Tibial artery (tissue), 4 donors: ENCODE results near the gene OCA2.

Experiments used
- DNase-seq, 2 donors: peaks; one replicate each; pipeline ENCODE4 v3.0.0-alpha.2; 2019
- H3K27ac ChIP-seq, 2 donors: fragments of 200-600 bp; sonication (generic) in 1 of 2; 1 replicate in 1 of 2; 2 replicates in 1 of 2; pipeline ENCODE4 v1.5.1; 2018 to 2019; ENCODE audit warnings: mild to moderate bottlenecking in 1 of 2
- H3K27me3 ChIP-seq, 2 donors: fragments of 200-600 bp; sonication (generic) in 1 of 2; one replicate each; pipeline versions ENCODE4 v1.5.1 to v1.6.0; 2016 to 2019
- H3K36me3 ChIP-seq, 3 donors: fragments of 200-600 bp; sonication (generic) in 2 of 3; one replicate each; pipeline ENCODE4 v1.5.1; 2016 to 2019; ENCODE audit warnings: mild to moderate bottlenecking in 2 of 3
- H3K4me1 ChIP-seq, 4 donors: fragments of 200-600 bp; sonication (generic) in 2 of 4; 1 replicate in 3 of 4; 2 replicates in 1 of 4; pipeline ENCODE4 v1.5.1; 2016 to 2019
- H3K4me3 ChIP-seq, 2 donors: fragments of 200-600 bp; sonication (generic) in 1 of 2; 1 replicate in 1 of 2; 2 replicates in 1 of 2; pipeline ENCODE4 v1.5.1; 2018 to 2019; ENCODE audit warnings: mild to moderate bottlenecking in 2 of 2
- H3K9me3 ChIP-seq, 3 donors: fragments of 200-600 bp; sonication (generic) in 1 of 3; one replicate each; pipeline ENCODE4 v1.5.1; 2016 to 2019
- intact Hi-C: fragments of 100-400 bp; cut with DNase I; formaldehyde crosslinking; loops from one replicate; pipeline ENCODE4 v1.15.0; 2023; ENCODE audit warnings: low total_unique reads
- TF ChIP-seq, protein P1 (sequence below), 2 experiments: fragments of 200-600 bp in 1 of 2; fragments of 450-650 bp in 1 of 2; IDR thresholded peaks; one replicate each; pipeline ENCODE4 v1.5.1; 2017 to 2019; ENCODE audit warnings: antibody characterized with exemption in 2 of 2, mild to moderate bottlenecking in 1 of 2, moderate library complexity in 1 of 2

Gene OCA2

DNA sequence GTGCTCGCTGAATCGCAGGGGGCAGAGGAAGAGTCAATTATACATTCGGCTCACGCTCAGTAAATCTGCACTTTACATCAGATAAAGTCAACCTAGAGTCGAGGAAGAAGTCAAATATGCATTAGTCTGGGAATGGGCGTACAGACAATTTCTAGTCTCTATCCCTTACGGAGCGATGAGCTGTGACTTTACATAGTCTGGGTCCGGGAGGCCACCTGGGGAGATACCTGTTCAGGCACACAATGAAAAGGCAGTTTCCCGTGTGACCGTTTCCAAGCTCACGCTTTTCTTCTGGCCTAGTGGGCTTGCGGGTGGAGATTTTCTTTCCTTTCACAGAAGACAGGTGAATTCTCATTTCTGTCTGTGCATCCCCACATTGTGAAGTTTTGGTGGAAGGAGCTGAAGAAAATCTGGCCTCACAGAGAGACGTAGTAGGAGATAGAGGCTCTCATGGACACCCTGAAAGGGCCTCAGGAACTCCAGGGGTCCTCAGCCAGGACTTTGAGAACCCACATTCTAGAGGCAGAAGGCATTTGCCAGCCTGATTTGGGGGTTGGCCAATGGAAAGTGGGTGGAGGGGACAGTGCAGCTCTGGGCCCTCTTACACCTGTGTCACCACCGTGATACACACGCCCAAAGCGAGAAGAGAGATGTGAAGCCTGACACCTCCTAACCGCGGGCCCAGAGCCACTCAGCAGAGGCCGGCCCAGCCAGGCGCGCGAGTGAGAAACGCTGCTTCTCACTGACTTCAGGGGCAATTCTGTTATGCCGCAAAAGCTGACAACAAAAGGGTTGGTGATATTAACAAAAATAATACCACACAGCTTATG is 10.7 kb upstream of the OCA2 start:
- no peaks in the 10 kb centered on the region for H3K9me3 ChIP-seq
- H3K4me3 ChIP-seq = no peak overlapping the region
- H3K27me3 ChIP-seq = no peaks in the 10 kb centered on the region
- H3K4me1 ChIP-seq = peaks cover 0 to 46% (median 28%) of the 10 kb centered on the region in 4 donors
- intact Hi-C loops = no loop called here
- peak; percentile 22 to 75 for DNase-seq
- TF ChIP-seq, protein P1, sequence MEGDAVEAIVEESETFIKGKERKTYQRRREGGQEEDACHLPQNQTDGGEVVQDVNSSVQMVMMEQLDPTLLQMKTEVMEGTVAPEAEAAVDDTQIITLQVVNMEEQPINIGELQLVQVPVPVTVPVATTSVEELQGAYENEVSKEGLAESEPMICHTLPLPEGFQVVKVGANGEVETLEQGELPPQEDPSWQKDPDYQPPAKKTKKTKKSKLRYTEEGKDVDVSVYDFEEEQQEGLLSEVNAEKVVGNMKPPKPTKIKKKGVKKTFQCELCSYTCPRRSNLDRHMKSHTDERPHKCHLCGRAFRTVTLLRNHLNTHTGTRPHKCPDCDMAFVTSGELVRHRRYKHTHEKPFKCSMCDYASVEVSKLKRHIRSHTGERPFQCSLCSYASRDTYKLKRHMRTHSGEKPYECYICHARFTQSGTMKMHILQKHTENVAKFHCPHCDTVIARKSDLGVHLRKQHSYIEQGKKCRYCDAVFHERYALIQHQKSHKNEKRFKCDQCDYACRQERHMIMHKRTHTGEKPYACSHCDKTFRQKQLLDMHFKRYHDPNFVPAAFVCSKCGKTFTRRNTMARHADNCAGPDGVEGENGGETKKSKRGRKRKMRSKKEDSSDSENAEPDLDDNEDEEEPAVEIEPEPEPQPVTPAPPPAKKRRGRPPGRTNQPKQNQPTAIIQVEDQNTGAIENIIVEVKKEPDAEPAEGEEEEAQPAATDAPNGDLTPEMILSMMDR (IDR thresholded peaks at IDR 0.05) = no peak
- peak overlapping the region; percentile 87 to 93 for H3K27ac ChIP-seq
- H3K36me3 ChIP-seq = peaks cover 27 to 37% (median 37%) of the 10 kb centered on the region in 3 donors

DNA sequence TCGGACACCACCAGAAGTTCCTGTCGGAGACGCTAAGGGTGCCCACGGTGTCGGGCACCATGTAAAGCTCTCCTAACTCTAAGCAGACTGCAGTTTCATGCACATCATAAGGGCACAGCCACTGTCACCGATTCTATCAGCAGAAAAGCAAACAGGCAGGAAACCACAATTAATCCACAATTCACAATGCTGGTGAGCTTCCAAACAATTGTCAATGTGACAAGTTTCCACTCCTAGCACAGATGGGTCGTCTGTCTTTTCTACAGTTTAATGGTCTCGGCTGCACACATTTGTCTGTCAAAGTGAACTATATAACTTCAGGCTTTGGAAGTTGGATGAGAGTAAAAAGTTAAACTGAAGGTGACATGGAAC is 8.8 kb upstream of the OCA2 start:
- H3K27me3 ChIP-seq = no peaks in the 10 kb centered on the region
- DNase-seq = no peak
- H3K36me3 ChIP-seq = peaks cover 15 to 18% (median 17%) of the 10 kb centered on the region in 3 donors
- intact Hi-C loops = no loop called here
- peak overlapping the region; percentile 56 to 58 for H3K4me3 ChIP-seq
- H3K4me1 ChIP-seq = peaks cover 0 to 46% (median 28%) of the 10 kb centered on the region in 4 donors
- TF ChIP-seq, protein P1 (IDR thresholded peaks at IDR 0.05) = no peak
- no peaks in the 10 kb centered on the region for H3K9me3 ChIP-seq
- peak overlapping the region; percentile 73 to 81 for H3K27ac ChIP-seq

DNA sequence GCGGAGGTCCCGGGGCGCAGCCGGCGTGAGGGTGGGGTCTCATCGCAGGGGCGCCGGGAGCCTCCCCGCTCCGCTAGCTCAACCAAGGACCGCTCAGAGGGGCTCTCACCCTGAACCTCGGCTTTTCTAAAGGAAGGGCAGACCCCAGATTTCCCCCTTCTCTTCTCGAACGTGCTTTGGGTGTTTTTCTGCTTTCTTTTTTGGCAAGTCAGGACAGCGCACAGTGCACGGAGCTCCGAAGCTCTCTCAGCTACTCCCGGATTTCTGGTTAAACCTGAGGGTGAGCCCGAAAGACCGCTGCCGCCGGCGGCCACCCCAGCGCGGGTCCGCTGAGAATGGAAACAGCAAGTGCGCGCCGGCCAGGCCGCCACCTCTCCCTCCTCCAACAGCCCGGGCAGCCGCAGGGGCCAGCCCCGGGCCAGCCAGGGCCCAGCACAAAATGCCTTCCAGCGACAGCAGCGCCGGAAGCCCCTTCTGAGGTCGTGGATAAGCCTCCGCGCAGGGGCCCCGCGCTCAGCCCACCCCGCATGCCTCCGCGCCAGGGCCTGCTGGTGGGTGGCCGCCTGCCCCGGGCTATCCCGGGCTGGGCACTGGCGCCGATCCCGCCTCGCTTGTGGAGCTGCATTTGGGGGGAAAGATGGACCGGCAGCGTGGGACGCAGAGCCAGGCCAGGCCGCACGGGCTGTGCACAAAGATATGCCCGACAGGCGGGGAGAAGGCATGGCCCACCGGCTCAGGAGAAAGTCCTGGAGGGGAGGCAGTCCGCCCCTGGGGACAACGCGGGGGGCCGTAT is 8.2 kb upstream of the OCA2 start:
- H3K36me3 ChIP-seq = peaks cover 9 to 12% (median 12%) of the 10 kb centered on the region in 3 donors
- intact Hi-C loops = no loop called here
- H3K9me3 ChIP-seq = no peaks in the 10 kb centered on the region
- H3K27ac ChIP-seq = peak overlapping the region; percentile 73 to 81
- TF ChIP-seq, protein P1 (IDR thresholded peaks at IDR 0.05) = no peak
- peaks cover 0 to 46% (median 28%) of the 10 kb centered on the region in 4 donors for H3K4me1 ChIP-seq
- peak; percentile 23 to 59 for DNase-seq
- no peaks in the 10 kb centered on the region for H3K27me3 ChIP-seq
- H3K4me3 ChIP-seq = peak overlapping the region; percentile 56 to 58

DNA sequence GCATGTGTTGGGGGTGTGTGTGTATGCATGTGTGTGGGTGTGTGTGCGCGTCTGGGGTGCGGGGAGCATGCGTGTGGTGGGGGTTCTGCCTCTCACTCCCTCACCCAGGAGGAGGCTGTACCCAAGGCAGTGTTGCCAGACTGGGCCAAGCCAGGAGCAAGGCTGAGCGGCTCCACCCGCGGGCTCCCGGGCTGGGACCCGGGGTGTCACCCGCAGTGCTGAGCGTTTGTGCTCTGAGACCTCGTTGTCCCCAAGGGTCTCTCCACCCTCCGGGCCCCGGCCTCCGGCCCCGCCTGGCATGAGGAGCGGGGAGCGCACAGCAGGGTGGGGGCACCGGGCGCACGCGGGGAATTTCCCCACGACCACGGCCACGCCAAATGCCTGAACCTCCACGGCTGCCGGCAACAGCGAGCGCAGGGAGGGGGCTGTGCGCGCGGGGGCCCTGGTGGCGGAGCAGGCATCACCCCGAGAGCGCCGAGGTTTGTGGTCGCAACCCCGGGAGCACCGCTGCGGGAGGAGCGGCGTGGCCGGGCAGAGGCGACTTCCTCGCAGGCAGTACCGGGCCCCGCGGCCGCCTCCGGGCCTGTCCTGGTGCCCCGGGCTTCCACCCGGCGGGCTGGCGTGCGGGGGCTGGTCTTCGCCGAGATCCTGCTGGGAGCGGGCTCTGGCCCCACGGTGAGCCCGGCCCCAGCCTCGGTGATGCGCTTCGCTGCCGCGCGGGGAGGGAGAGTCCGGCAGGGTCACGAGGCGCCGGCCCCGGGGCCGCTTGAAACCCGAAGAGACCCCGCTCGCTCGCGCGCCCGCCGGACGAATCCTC is 7.4 kb upstream of the OCA2 start:
- TF ChIP-seq, protein P1 (IDR thresholded peaks at IDR 0.05) = no peak
- Histone ChIP-seq H3K9me3 (no peaks in the 10 kb centered on the region), H3K36me3 (peaks cover 2 to 4% (median 4%) of the 10 kb centered on the region in 3 donors), H3K4me3 (peak overlapping the region; percentile 56 to 58), H3K27ac (peak overlapping the region; percentile 73 to 81), H3K27me3 (no peaks in the 10 kb centered on the region), H3K4me1 (peaks cover 0 to 46% (median 28%) of the 10 kb centered on the region in 4 donors)
- peak in 1 of 2 donors; percentile 22 for DNase-seq
- intact Hi-C loops = no loop called here

DNA sequence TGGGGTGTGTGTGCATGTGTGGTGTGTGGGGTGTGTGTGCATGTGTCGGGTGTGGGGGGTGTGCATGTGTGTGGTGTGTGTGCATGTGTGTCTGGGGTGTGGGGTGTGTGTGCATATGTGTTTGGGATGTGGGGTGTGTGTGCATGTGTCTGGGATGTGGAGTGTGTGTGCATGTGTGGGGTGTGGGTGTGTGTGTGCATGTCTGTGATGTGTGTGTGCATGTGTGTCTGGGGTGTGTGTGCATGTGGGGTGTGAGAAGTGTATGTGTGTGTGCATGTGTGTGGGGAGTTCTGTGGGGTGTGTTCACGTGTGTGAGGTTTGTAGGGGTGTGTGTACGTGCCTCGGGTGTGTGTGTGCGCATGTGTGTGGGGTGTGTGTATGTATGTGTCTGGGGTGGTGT is 6.7 kb upstream of the OCA2 start:
- H3K27me3 ChIP-seq = no peaks in the 10 kb centered on the region
- no peak overlapping the region for H3K4me3 ChIP-seq

More for the DNA sequence above, 6.7 kb upstream of the OCA2 start:
- Histone ChIP-seq H3K36me3 (no peaks in the 10 kb centered on the region), H3K9me3 (no peaks in the 10 kb centered on the region), H3K4me1 (peaks cover 0 to 39% (median 26%) of the 10 kb centered on the region in 4 donors), H3K27ac (no peak overlapping the region)
- intact Hi-C loops = no loop called here
- TF ChIP-seq, protein P1 (IDR thresholded peaks at IDR 0.05) = no peak
- DNase-seq = no peak
